ENCODE measurements around the gene IL12RB1. TPM values are rescaled to one million over a fixed set of nuclear protein-coding genes. Genes with fewer than 3 reads are reported as not detected.

Gene IL12RB1
- total and polyA plus RNA-seq, 4 donors, result 1.3 to 7.8 (median 4.8) TPM

GRCh38 chr19:18062028-18062427 lies 24.7 kb downstream of the IL12RB1 start:
- no peak for TF ChIP-seq CTCF (IDR thresholded peaks at IDR 0.05; ENCODE audit: control extremely low read depth, extremely low read depth)
- Histone ChIP-seq H3K9ac (ENCODE audit: insufficient read depth in 1 of 2, low read length in 2 of 2) (no peak overlapping the region), H3K4me3 (no peak overlapping the region), H3K9me3 (ENCODE audit: control insufficient read depth in 4 of 4, insufficient read depth in 3 of 4, low read length in 3 of 4) (peaks cover 0 to 3% (median 0%) of the 10 kb centered on the region in 4 donors), H3K36me3 (ENCODE audit: control insufficient read depth in 4 of 4, insufficient read depth in 4 of 4, low read length in 4 of 4) (no peaks in the 10 kb centered on the region), H3K27me3 (ENCODE audit: control insufficient read depth in 3 of 3, insufficient read depth in 3 of 3, low read length in 2 of 3) (no peaks in the 10 kb centered on the region), H3K4me1 (ENCODE audit: control insufficient read depth in 5 of 5, insufficient read depth in 5 of 5, low read length in 5 of 5) (peaks cover 0 to 5% (median 0%) of the 10 kb centered on the region in 5 donors), H3K27ac (ENCODE audit: low read depth in 1 of 2, low read length in 1 of 2) (no peak overlapping the region)
- ATAC-seq (ENCODE audit: insufficient read depth, low FRiP score), result no peak
- 62 to 81% methylated on average over 8 of the region's 8 CpGs for WGBS, 2 donors
- DNase-seq, result no peak

GRCh38 chr19:18060472-18060871 lies 26.3 kb downstream of the IL12RB1 start:
- no peak overlapping the region for H3K9ac ChIP-seq (ENCODE audit: insufficient read depth in 1 of 2, low read length in 2 of 2)
- WGBS, 2 donors, result 89 to 93% methylated on average over 6 of the region's 6 CpGs
- TF ChIP-seq CTCF (IDR thresholded peaks at IDR 0.05; ENCODE audit: control extremely low read depth, extremely low read depth), result no peak
- H3K4me1 ChIP-seq (ENCODE audit: control insufficient read depth in 5 of 5, insufficient read depth in 5 of 5, low read length in 5 of 5), result peaks cover 0 to 5% (median 0%) of the 10 kb centered on the region in 5 donors
- H3K4me3 ChIP-seq, result no peak overlapping the region
- H3K27me3 ChIP-seq (ENCODE audit: control insufficient read depth in 3 of 3, insufficient read depth in 3 of 3, low read length in 2 of 3), result no peaks in the 10 kb centered on the region
- H3K27ac ChIP-seq (ENCODE audit: low read depth in 1 of 2, low read length in 1 of 2), result no peak overlapping the region
- DNase-seq (no peak), ATAC-seq (ENCODE audit: insufficient read depth, low FRiP score) (no peak)
- H3K36me3 ChIP-seq (ENCODE audit: control insufficient read depth in 4 of 4, insufficient read depth in 4 of 4, low read length in 4 of 4), result no peaks in the 10 kb centered on the region
- H3K9me3 ChIP-seq (ENCODE audit: control insufficient read depth in 4 of 4, insufficient read depth in 3 of 4, low read length in 3 of 4), result peaks cover 0 to 3% (median 0%) of the 10 kb centered on the region in 4 donors

- Histone ChIP-seq H3K4me3 (no peak overlapping the region), H3K9me3 (ENCODE audit: control insufficient read depth in 4 of 4, insufficient read depth in 3 of 4, low read length in 3 of 4) (peaks cover 0 to 3% (median 0%) of the 10 kb centered on the region in 4 donors), H3K9ac (ENCODE audit: insufficient read depth in 1 of 2, low read length in 2 of 2) (no peak overlapping the region), H3K4me1 (ENCODE audit: control insufficient read depth in 5 of 5, insufficient read depth in 5 of 5, low read length in 5 of 5) (peaks cover 0 to 5% (median 0%) of the 10 kb centered on the region in 5 donors), H3K27me3 (ENCODE audit: control insufficient read depth in 3 of 3, insufficient read depth in 3 of 3, low read length in 2 of 3) (no peaks in the 10 kb centered on the region), H3K27ac (ENCODE audit: low read depth in 1 of 2, low read length in 1 of 2) (no peak overlapping the region), H3K36me3 (ENCODE audit: control insufficient read depth in 4 of 4, insufficient read depth in 4 of 4, low read length in 4 of 4) (no peaks in the 10 kb centered on the region)
- no peak for TF ChIP-seq CTCF (IDR thresholded peaks at IDR 0.05; ENCODE audit: control extremely low read depth, extremely low read depth)
- no peak for ATAC-seq (ENCODE audit: insufficient read depth, low FRiP score)
- DNase-seq, result no peak
- 75 to 79% methylated on average over 5 of the region's 5 CpGs for WGBS, 2 donors
Measured at GRCh38 chr19:18059902-18060301, 26.8 kb downstream of the IL12RB1 start.

DNA sequence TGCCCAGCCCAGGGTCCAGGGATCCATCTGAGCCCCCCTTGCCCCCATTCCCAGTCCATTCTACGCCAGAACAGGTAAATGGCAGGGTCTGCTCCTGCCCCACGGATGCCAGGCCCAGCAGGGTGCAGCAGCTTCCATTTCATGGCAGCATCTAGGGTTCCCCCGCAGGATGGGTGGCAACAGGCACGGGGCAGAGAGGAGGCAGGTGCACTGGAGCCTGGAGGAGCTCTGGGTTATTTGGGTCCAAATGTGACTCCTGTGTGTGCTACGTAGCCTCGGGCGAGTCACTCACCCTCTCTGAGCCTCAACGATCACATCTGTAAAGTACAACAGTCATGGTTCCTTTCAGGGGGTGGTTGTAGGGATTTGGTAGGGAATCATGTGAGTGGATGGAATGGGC lies 27.4 kb downstream of the IL12RB1 start:
- H3K27ac ChIP-seq (ENCODE audit: low read depth in 1 of 2, low read length in 1 of 2), result no peak overlapping the region
- no peak overlapping the region for H3K4me3 ChIP-seq
- H3K9me3 ChIP-seq (ENCODE audit: control insufficient read depth in 4 of 4, insufficient read depth in 3 of 4, low read length in 3 of 4), result peaks cover 0 to 3% (median 0%) of the 10 kb centered on the region in 4 donors
- no peaks in the 10 kb centered on the region for H3K36me3 ChIP-seq (ENCODE audit: control insufficient read depth in 4 of 4, insufficient read depth in 4 of 4, low read length in 4 of 4)
- H3K27me3 ChIP-seq (ENCODE audit: control insufficient read depth in 3 of 3, insufficient read depth in 3 of 3, low read length in 2 of 3), result no peaks in the 10 kb centered on the region
- 69 to 79% methylated on average over 8 of the region's 8 CpGs for WGBS, 2 donors
- no peak for TF ChIP-seq CTCF (IDR thresholded peaks at IDR 0.05; ENCODE audit: control extremely low read depth, extremely low read depth)
- H3K4me1 ChIP-seq (ENCODE audit: control insufficient read depth in 5 of 5, insufficient read depth in 5 of 5, low read length in 5 of 5), result peaks cover 0 to 5% (median 0%) of the 10 kb centered on the region in 5 donors
- ATAC-seq (ENCODE audit: insufficient read depth, low FRiP score), result no peak
- no peak overlapping the region for H3K9ac ChIP-seq (ENCODE audit: insufficient read depth in 1 of 2, low read length in 2 of 2)
- no peak for DNase-seq

Measured in lung (tissue), 12 donors.